Activated T-helper 1 cell treated with anti-CD3 and anti-CD28 coated beads, Interleukin-12 subunit alpha, Interleukin-12 subunit beta, Interleukin-2, Interleukin-4 antibody, amounts not matched to agents 30 ng/mL and 10 ng/mL and 1 ng/mL, durations not matched to agents 14 hours and 24 hours and 36 hours (primary cell): ENCODE measurements around the gene PHF5A. TPM values are rescaled to one million over a fixed set of nuclear protein-coding genes. Genes with fewer than 3 reads are reported as not detected.
"Not testable (repeated sequence)": the region's sequence is repeated elsewhere in the genome, so short reads cannot be mapped to it uniquely, and the experiment has no call there.

Experiments used
- DNase-seq: peaks from one replicate; pipeline ENCODE4 v3.0.0; 2021; ENCODE audit warnings: low spot score
- H3K27ac Mint-ChIP-seq: one replicate; pipeline ENCODE4 v1.8.0; 2021; ENCODE audit warnings: mild to moderate bottlenecking, mixed read lengths
- H3K27me3 Mint-ChIP-seq: one replicate; pipeline ENCODE4 v1.8.0; 2022; ENCODE audit warnings: mild to moderate bottlenecking, moderate library complexity, mixed read lengths; ENCODE audit not compliant: insufficient read depth
- H3K36me3 Mint-ChIP-seq: one replicate; pipeline ENCODE4 v1.8.0; 2021; ENCODE audit warnings: low read depth, mixed read lengths
- H3K4me1 Mint-ChIP-seq: one replicate; pipeline ENCODE4 v1.8.0; 2021; ENCODE audit warnings: low read depth, mixed read lengths
- H3K4me3 Mint-ChIP-seq: one replicate; pipeline ENCODE4 v1.8.0; 2021; ENCODE audit warnings: mild to moderate bottlenecking, moderate library complexity, mixed read lengths
- H3K9me3 Mint-ChIP-seq: one replicate; pipeline ENCODE4 v1.8.0; 2021; ENCODE audit warnings: mixed read lengths
- intact Hi-C: fragments of 100-400 bp; cut with micrococcal nuclease; formaldehyde crosslinking; loops from one replicate; pipeline ENCODE4 v1.15.1; 2024
- total RNA-seq: library from RNA; stranded (reverse); gene quantifications from 2 replicates; pipeline ENCODE4 v1.2.3, GENCODE V29; 2022

Gene PHF5A
- total RNA-seq, 1 donor from 2014 or later = 83.7 TPM

DNA sequence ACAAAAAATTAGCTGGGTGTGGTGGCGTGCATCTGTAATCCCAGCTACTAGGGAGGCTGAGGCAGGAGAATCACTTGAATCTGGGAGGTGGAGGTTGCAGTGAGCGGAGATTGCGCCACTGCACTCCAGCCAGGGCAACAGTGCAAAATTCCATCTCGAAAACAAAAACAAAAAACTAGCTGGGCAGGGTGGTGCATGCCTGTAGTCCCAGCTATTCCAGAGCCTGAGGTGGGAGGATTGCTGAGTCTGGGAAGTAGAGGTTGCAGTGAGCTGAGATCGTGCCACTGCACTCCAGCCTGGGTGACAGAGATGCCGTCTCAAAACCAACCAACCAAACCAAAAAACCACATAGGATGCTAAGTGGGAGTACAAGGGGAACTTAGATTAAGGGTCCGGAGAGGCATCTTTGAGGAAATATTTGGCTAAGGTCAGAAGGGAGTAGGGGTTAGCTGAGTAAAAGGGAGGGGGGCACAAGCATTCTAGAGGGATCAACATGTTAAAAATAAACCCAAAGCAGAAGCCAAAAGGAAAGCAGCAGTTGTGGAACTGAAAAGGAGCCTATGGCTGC is 10.2 kb downstream of the PHF5A start:
- Mint-ChIP-seq H3K27ac (no peak overlapping the region), H3K27me3 (no peaks in the 10 kb centered on the region), H3K4me3 (no peak overlapping the region), H3K36me3 (peaks cover 33% of the 10 kb centered on the region), H3K9me3 (no peaks in the 10 kb centered on the region), H3K4me1 (no peaks in the 10 kb centered on the region)
- intact Hi-C loops = no loop called here
- DNase-seq = no peak

DNA sequence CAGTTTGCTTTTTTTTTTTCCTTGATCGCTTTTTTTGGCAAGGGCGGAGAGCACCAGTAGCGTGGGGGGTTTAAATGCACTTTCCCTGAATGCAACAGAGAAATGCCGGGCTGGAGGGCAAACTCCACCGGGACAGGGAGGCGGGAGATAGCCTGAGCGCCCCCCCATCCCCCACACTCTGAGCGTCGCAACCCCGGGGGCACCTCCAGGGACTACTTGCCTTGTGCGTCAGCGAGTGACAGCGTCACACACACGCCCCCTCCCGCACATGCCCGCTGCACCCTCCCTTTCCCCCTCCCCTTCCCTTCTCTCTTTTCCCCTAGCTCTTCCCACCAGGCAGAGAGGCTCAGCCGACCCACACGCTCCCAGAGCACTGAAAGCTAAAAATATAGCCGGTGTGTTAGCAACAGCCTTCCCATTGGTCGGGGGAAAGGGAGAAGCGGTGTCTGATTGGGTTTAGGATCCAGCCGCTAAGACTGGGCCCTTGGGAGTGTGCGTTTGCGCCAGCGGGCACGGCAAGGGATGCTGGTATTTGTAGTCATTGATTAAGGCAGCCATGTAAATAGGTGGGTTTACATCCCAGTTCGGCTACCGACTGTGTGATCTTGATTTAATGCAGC is 20.2 kb downstream of the PHF5A start:
- Mint-ChIP-seq H3K4me3 (peak overlapping the region; percentile 97), H3K27ac (peak overlapping the region; percentile 98), H3K4me1 (peaks cover 15% of the 10 kb centered on the region), H3K36me3 (peaks cover 12% of the 10 kb centered on the region), H3K9me3 (no peaks in the 10 kb centered on the region), H3K27me3 (peaks cover 2% of the 10 kb centered on the region)
- DNase-seq = peak; percentile 90
- intact Hi-C loops = loop anchor here (1.0 to 10.0 kb wide), 12 partner anchors 20 to 1926 kb away; partner anchors contain the start of genes ATF4, CENPM, NAGA and PHETA2

DNA sequence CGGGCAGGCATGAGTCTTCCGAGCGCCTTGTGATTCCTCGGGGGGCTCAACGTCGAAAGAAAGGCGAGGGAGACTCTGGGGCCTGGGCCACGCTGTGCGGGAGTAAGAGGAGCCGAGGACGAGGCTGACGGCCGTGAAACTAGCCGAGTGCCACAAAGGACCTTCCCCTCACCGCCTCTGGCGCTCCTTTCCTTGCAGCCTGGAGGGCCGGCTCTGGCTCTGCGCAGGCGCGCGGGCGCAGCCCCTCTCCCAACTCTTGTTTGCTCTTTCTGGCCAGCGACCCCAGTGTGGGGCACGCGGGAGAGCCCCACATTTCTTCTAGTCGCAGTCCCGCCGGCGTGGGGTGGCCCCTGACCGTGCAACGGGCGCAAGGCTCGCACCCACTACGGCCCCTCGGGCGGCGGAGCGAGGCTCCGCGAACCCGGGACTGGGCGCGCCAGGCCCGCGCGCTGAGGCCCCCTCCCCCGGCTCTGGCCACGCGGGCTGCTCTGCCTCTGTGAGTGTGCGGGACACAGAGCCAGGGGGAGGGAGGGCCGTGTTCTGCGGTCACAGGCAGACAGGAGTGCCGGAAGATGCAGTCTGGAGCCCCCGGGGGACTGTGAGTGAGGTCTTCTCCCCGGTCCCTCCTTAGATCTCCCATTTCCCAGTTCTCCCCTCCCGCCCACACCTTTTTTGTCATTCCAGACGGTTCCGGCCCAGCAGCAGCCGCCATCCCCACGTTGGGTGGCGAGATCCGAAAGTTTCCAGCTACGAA is 20.9 kb downstream of the PHF5A start:
- peak overlapping the region; percentile 98 for H3K27ac Mint-ChIP-seq
- peaks cover 21% of the 10 kb centered on the region for H3K4me1 Mint-ChIP-seq
- H3K9me3 Mint-ChIP-seq = no peaks in the 10 kb centered on the region
- H3K36me3 Mint-ChIP-seq = peaks cover 15% of the 10 kb centered on the region
- H3K27me3 Mint-ChIP-seq = peaks cover 2% of the 10 kb centered on the region
- peak; percentile 63 for DNase-seq
- intact Hi-C loops = loop anchor here (1.0 to 10.0 kb wide), 12 partner anchors 21 to 1925 kb away; partner anchors contain the start of genes ATF4, CENPM, NAGA and PHETA2
- peak overlapping the region; percentile 97 for H3K4me3 Mint-ChIP-seq

DNA sequence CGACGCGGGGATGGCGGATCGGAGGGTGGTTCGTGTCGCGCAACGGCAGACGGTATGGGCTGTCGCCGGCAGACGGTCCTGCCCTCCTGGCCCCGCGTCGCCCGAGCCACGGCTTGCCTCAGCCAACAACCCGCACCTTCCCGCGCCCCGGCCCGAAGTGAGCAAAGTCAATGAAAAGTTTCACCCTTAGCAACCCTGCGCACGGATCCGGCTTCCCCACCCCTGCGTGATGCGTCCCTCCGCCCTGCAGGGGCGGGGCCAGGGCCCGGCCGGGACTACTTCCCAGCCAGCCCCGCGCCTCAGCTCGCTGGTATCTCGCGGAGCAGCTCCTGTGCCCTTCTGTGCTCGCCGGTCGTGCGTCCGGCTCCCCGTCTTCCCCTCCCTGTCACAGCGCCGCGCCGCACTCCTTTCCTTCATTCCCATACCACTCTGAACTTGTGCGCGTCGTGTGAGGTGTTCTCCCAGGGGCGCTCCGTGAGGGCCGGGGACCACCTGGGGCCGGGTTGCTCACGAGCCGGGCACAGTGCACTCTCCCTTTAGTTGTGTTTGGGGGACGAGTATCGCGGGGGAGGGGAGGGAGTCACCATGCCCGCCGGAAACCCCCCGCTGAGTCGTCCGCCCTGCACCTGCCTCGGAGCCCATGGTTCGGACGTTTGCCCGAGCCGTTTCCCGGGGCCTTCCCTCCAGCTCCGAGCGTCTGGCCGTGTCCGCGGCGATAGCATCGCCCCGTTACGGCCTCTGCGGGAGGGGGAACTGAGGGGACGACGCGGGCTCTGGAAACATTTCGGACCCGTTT is 21.7 kb downstream of the PHF5A start, which contains the start of gene TOB2:
Gene TOB2 (minus strand): TSS at position 163 of the 796 bp plus-strand sequence. CDS start 9,456 bp downstream, outside the sequence.
- Mint-ChIP-seq H3K4me1 (peaks cover 27% of the 10 kb centered on the region), H3K27ac (peak within 1 kb of the TSS; percentile 98), H3K36me3 (peaks cover 17% of the 10 kb centered on the region), H3K27me3 (peaks cover 2% of the 10 kb centered on the region), H3K9me3 (no peaks in the 10 kb centered on the region), H3K4me3 (peak within 1 kb of the TSS; percentile 97)
- intact Hi-C loops = loop anchor here (1.0 to 10.0 kb wide), 4 partner anchors 174 to 1925 kb away; partner anchors contain the start of genes ATF4, CENPM, DESI1 and NAGA
- peak; percentile 94 for DNase-seq

DNA sequence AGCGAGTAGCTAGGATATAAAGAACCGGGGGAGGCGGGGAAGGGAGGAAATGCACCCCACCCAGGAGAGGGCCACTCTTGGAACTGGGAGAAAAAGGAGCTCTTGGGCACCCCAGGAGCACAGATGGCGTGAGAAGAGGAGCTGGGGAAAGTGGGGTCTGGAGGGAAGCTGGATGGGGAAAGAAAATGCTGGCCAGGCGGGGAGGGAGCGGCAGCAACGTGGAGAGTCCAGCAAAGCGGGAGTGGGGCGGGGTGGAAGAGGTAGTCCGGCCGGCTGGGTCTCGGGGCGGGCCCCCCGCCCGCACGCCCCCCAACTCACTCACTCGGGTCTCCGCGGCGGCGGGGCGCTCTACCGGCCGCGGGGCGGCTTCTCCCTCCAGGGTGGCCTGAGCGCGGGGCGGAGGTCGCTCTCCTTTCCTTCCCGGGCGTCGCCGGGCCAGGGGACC is 22.4 kb downstream of the PHF5A start:
- Mint-ChIP-seq H3K4me3 (peak overlapping the region; percentile 97), H3K27me3 (peaks cover 2% of the 10 kb centered on the region)

DNA sequence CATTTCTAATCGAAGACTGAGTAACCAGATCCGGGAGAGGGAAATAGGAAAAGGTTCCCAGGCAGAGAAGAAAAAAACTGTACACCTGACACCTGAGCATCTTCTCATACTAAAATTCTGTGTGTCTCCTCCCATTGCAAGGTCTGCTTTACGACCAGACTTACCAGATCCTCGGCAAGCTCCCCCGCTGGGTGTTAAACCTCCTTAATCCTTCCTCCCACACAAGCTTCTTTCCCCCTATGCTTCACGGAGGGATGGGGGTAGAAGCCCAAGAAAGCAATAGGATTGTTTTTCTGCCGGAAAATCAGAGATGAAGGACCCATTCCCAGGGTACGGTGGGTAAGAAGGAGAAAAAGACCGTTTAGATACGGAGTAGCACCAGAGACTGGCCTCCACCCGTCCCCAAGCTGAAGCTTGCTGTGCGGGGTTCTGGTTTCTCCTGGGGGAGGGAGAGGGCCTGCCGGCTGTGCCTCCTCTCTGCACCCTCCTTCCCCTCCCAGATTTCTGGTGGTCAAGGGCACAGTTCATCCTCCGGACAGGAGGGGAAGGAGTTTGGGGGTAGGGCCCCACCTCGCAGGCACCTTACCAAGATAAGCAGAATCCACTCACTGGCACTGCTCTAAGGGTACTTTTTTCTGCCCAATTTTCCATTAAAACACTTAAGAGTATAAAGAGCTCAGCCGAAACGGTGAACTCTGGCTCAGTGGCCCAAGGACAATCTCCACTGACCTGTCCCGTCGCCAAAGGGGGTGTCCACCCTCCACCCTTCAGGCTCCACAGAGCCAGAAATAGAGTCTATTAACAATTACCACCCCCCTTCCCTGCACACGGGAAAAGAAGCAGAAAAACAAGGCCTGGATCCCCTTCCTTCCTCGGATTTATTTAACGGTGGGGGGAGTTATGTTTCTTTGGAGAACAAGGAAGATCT is 23.1 kb downstream of the PHF5A start:
- Mint-ChIP-seq H3K36me3 (peaks cover 17% of the 10 kb centered on the region), H3K27me3 (peaks cover 2% of the 10 kb centered on the region), H3K4me3 (peak overlapping the region; percentile 97), H3K27ac (peak overlapping the region; percentile 87), H3K4me1 (peaks cover 27% of the 10 kb centered on the region), H3K9me3 (no peaks in the 10 kb centered on the region)
- DNase-seq = peak; percentile 22
- intact Hi-C loops = loop anchor here (1.0 to 10.0 kb wide), 4 partner anchors 176 to 1923 kb away; partner anchors contain the start of genes ATF4, CENPM, DESI1 and NAGA

More for the DNA sequence above, 22.4 kb downstream of the PHF5A start:
- no peak for DNase-seq
- Mint-ChIP-seq H3K27ac (peak overlapping the region; percentile 98), H3K9me3 (no peaks in the 10 kb centered on the region), H3K36me3 (peaks cover 17% of the 10 kb centered on the region), H3K4me1 (peaks cover 27% of the 10 kb centered on the region)
- intact Hi-C loops = loop anchor here (1.0 to 10.0 kb wide), 4 partner anchors 175 to 1924 kb away; partner anchors contain the start of genes ATF4, CENPM, DESI1 and NAGA

DNA sequence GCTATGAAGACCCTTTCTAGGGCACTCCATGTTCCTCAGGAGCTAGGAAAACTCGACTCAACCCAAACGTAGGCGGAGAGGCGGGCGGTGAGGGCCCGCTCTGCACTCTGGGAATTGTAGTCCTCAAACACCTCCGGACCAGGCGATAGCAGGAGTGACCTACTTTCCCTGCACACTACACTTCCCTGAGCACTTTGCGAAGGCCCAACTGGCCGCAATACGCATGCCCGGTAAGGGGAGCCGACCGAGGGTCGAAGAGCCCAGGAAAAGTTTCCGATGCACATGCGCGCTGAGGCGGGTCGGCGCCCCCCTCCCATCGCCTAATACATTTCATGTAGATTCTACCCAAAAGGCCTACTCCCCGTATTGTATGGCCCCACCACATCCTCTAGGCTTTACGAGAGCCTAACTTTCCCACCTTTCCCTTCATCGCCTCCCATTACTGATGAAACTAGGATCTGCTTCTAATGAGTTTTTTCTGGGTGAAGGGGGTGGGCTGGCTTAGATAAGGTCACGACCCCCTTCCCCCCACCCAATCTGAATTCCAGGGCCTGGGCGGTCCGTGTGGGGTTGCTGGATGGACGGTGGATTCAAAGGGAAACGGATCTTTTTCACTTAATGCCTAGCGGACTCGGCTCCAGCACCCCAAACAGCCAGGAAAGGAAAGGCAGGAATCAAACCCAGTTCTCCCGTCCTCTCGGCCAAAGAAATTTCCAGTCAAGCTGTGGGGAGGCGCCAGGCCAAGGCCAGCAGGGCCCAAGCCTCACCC is 23.9 kb downstream of the PHF5A start:
- H3K36me3 Mint-ChIP-seq = peaks cover 17% of the 10 kb centered on the region
- peak; percentile 83 for DNase-seq
- H3K9me3 Mint-ChIP-seq = no peaks in the 10 kb centered on the region
- peak overlapping the region; percentile 97 for H3K4me3 Mint-ChIP-seq
- H3K4me1 Mint-ChIP-seq = peaks cover 27% of the 10 kb centered on the region
- no peaks in the 10 kb centered on the region for H3K27me3 Mint-ChIP-seq
- intact Hi-C loops = loop anchor here (1.0 to 10.0 kb wide), 7 partner anchors 41 to 1922 kb away; partner anchors contain the start of genes ATF4, CENPM, NAGA and PHETA2
- H3K27ac Mint-ChIP-seq = peak overlapping the region; percentile 87

DNA sequence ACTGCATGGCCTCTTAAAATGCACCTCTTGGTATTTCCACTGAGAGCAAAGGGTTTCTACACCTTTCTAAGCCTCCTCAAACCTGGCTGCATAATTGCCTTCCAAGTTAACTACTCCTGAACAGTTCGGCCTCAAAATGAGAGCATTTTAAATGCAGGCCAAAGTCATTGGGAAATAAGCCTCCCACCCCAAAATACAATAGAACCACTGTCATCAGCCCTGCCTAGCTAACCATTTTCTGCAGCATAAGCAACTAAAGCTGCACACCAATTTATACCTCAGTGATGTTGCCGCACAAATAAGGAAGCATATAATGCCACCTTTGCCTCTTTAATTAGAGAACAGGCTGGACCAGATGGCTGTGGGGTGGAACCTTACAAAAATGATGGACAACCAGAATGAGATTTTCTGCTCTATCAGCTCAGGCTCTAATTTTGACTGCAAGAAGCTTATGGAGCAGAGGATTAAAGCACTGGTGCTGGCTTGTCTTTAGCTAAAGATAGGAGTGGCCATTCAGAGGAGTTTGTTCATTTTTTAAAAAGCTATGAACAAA is 26.2 kb downstream of the PHF5A start:
- Mint-ChIP-seq H3K9me3 (no peaks in the 10 kb centered on the region), H3K36me3 (peaks cover 18% of the 10 kb centered on the region), H3K4me1 (peaks cover 17% of the 10 kb centered on the region), H3K27me3 (no peaks in the 10 kb centered on the region), H3K27ac (peak overlapping the region; percentile 6), H3K4me3 (peak overlapping the region; percentile 97)
- intact Hi-C loops = loop anchor here (10.0 kb wide), 2 partner anchors 502 to 632 kb away; partner anchors contain the start of genes CENPM, NAGA, PHETA2 and SMDT1
- DNase-seq = no peak

DNA sequence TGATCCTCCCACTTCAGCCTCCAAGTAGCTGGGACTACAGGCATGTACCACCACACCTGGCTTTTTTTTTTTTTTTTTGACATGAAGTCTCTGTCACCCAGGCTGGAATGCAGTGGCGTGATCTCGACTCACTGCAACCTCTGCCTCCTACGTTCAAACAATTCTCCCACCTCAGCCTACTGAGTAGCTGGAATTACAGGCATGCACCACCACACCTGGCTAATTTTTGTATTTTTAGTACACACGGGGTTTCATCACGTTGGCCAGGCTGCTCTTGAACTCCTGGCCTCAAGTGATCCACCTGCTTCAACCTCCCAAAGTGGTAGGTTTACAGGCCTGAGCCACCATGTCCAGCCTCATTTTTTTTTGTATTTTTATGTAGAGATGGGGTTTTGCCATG is 28.0 kb downstream of the PHF5A start:
- intact Hi-C loops = loop anchor here (10.0 kb wide), 2 partner anchors 504 to 634 kb away; partner anchors contain the start of genes CENPM, NAGA, PHETA2 and SMDT1
- not testable (repeated sequence) for H3K9me3 Mint-ChIP-seq, H3K27ac Mint-ChIP-seq, H3K27me3 Mint-ChIP-seq, DNase-seq, H3K4me3 Mint-ChIP-seq
- Mint-ChIP-seq H3K36me3 (peaks cover 28% of the 10 kb centered on the region), H3K4me1 (peaks cover 17% of the 10 kb centered on the region)

DNA sequence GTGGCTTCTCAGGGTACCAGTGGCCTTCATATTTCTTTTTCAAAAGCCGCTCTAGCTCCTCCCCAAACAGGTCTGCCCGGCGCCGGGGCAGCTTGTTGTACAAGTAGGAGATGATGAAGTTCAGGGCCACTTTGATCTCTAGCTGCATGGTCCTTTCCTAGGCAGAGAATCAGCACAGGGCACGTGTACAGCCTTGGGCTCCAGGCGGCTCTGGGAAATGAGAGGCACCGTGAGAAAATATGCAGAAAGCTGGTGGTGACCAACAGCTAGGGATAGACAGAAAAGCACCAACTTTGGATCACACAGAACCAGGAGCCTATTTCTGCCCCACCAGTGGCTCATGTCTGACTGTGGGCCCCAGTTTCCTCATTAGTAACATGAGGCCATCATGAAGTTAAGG is 31.3 kb downstream of the PHF5A start:
- H3K27me3 Mint-ChIP-seq = no peaks in the 10 kb centered on the region
- intact Hi-C loops = no loop called here
- no peak overlapping the region for H3K27ac Mint-ChIP-seq
- H3K4me3 Mint-ChIP-seq = no peak overlapping the region
- peaks cover 26% of the 10 kb centered on the region for H3K36me3 Mint-ChIP-seq
- DNase-seq = no peak
- H3K9me3 Mint-ChIP-seq = no peaks in the 10 kb centered on the region
- peaks cover 1% of the 10 kb centered on the region for H3K4me1 Mint-ChIP-seq
